SU-DHL-6 (cell line): ENCODE data around the gene PTGES.
"Not testable (repeated sequence)": the region's sequence is repeated elsewhere in the genome, so short reads cannot be mapped to it uniquely, and the experiment has no call there.

ENCODE experiments used
- H2AFZ ChIP-seq: fragments of 200-600 bp; sonication (generic); 2 replicates; pipeline ENCODE4 v1.6.1; 2014; ENCODE audit warnings: low read depth, mild to moderate bottlenecking, moderate library complexity, mixed read lengths, antibody characterized with exemption, low read length; ENCODE audit not compliant: severe bottlenecking
- H3F3A ChIP-seq: fragments of 200-600 bp; shearing (Covaris generic); 2 replicates; pipeline ENCODE4 v1.6.0; 2016; ENCODE audit warnings: antibody characterized with exemption, mild to moderate bottlenecking; ENCODE audit not compliant: insufficient read depth
- H3K27ac ChIP-seq: fragments of 200-600 bp; sonication (generic); 2 replicates; pipeline ENCODE4 v1.5.1; 2016; ENCODE audit warnings: low read depth, mild to moderate bottlenecking, low read length, moderate library complexity, mixed read lengths
- H3K27me3 ChIP-seq: fragments of 200-600 bp; sonication (generic), shearing (Covaris generic); 2 replicates; pipeline ENCODE4 v1.6.0; 2014; ENCODE audit warnings: mild to moderate bottlenecking, low read length
- H3K36me3 ChIP-seq: fragments of 200-600 bp; sonication (generic); 2 replicates; pipeline ENCODE4 v1.6.1; 2014; ENCODE audit warnings: mild to moderate bottlenecking, low read length, mixed read lengths
- H3K4me2 ChIP-seq: fragments of 300-600, 200-600 bp; shearing (Covaris generic), sonication (generic); 2 replicates; pipeline ENCODE4 v1.6.0; 2014; ENCODE audit warnings: low read length, low read depth, mild to moderate bottlenecking; ENCODE audit not compliant: poor library complexity, severe bottlenecking
- H3K4me3 ChIP-seq: fragments of 200-600 bp; sonication (generic); 2 replicates; pipeline ENCODE4 v1.5.1; 2014; ENCODE audit warnings: antibody characterized with exemption, low read length, mild to moderate bottlenecking, mixed read lengths; ENCODE audit not compliant: insufficient read depth, poor library complexity, severe bottlenecking
- H3K79me2 ChIP-seq: fragments of 200-600 bp; sonication (generic); 2 replicates; pipeline ENCODE4 v1.6.1; 2014; ENCODE audit warnings: mild to moderate bottlenecking, low read length, moderate library complexity; ENCODE audit not compliant: insufficient read depth
- H3K9ac ChIP-seq: fragments of 200-600 bp; sonication (generic); 2 replicates; pipeline ENCODE4 v1.7.0; 2014; ENCODE audit warnings: mild to moderate bottlenecking, low read length
- H3K9me2 ChIP-seq: fragments of 200-600 bp; sonication (generic); replicated peaks from 2 replicates; pipeline ENCODE4 v1.6.1; 2014; ENCODE audit warnings: low read length; ENCODE audit not compliant: insufficient read depth
- H3K9me3 ChIP-seq: fragments of 200-600 bp; sonication (generic); 2 replicates; pipeline ENCODE4 v1.6.1; 2014; ENCODE audit warnings: low read length, mixed read lengths; ENCODE audit not compliant: insufficient read depth
- H4K20me1 ChIP-seq: fragments of 200-600 bp; sonication (generic); 2 replicates; pipeline ENCODE4 v1.6.1; 2014; ENCODE audit warnings: low read depth, mild to moderate bottlenecking, antibody characterized with exemption, low read length, moderate library complexity, mixed read lengths
- CTCF ChIP-seq: fragments of 200-600 bp; sonication (generic); IDR thresholded peaks from one replicate; pipeline ENCODE4 v1.5.1; 2017; ENCODE audit warnings: antibody characterized with exemption, mild to moderate bottlenecking, low read length, moderate library complexity; ENCODE audit not compliant: insufficient read depth, poor library complexity, severe bottlenecking
- EZH2phosphoT487 ChIP-seq: fragments of 200-600 bp; sonication (generic), shearing (Covaris generic); conservative IDR thresholded peaks from 2 replicates; pipeline ENCODE4 v1.6.1; 2018; ENCODE audit warnings: mild to moderate bottlenecking, antibody characterized with exemption, low read length, moderate library complexity, mixed read lengths

PTGES gene

GRCh38 chr9:129752900-129753729 is at the start of gene PTGES:
PTGES (minus strand) TSS chr9:129753042; CDS start chr9:129753012, 30 bp downstream.
- no peak within 1 kb of the TSS for H3K9ac ChIP-seq
- no peak within 1 kb of the TSS for H2AFZ ChIP-seq
- no peaks in the 10 kb centered on the region for H3K79me2 ChIP-seq
- no peaks in the 10 kb centered on the region for H3K9me2 ChIP-seq
- no peaks in the 10 kb centered on the region for H3K9me3 ChIP-seq
- H3K4me2 ChIP-seq = no peak within 1 kb of the TSS
- H3K27ac ChIP-seq = no peak within 1 kb of the TSS
- no peaks in the 10 kb centered on the region for H3K27me3 ChIP-seq
- TF ChIP-seq EZH2phosphoT487 (no peak), CTCF (no peak)
- no peaks in the 10 kb centered on the region for H4K20me1 ChIP-seq
- no peaks in the 10 kb centered on the region for H3F3A ChIP-seq
- H3K4me3 ChIP-seq = no peak within 1 kb of the TSS
- no peaks in the 10 kb centered on the region for H3K36me3 ChIP-seq

GRCh38 chr9:129801504-129801903 is 48.7 kb upstream of the PTGES start:
- H3K9me2 ChIP-seq = no peaks in the 10 kb centered on the region
- H3K9ac ChIP-seq = no peak overlapping the region
- H3K9me3 ChIP-seq = no peaks in the 10 kb centered on the region
- H3K27ac ChIP-seq = no peak overlapping the region
- H3K36me3 ChIP-seq = no peaks in the 10 kb centered on the region
- no peak overlapping the region for H3K4me2 ChIP-seq
- peaks cover 11% of the 10 kb centered on the region for H3K79me2 ChIP-seq
- no peak overlapping the region for H2AFZ ChIP-seq
- no peaks in the 10 kb centered on the region for H4K20me1 ChIP-seq
- H3K4me3 ChIP-seq = no peak overlapping the region
- H3K27me3 ChIP-seq = no peaks in the 10 kb centered on the region
- no peak for TF ChIP-seq CTCF
- no peak for TF ChIP-seq EZH2phosphoT487
- no peaks in the 10 kb centered on the region for H3F3A ChIP-seq

GRCh38 chr9:129798973-129799372 is 46.1 kb upstream of the PTGES start:
- Histone ChIP-seq H3K27me3 (no peaks in the 10 kb centered on the region), H3K4me3 (no peak overlapping the region), H4K20me1 (no peaks in the 10 kb centered on the region), H3K79me2 (peaks cover 6% of the 10 kb centered on the region), H3K9me2 (no peaks in the 10 kb centered on the region), H3K4me2 (no peak overlapping the region), H3F3A (no peaks in the 10 kb centered on the region), H2AFZ (no peak overlapping the region), H3K9ac (no peak overlapping the region), H3K36me3 (no peaks in the 10 kb centered on the region), H3K9me3 (no peaks in the 10 kb centered on the region), H3K27ac (no peak overlapping the region)
- TF ChIP-seq EZH2phosphoT487 (no peak), CTCF (no peak)

- not testable (repeated sequence) for H3K36me3 ChIP-seq, H2AFZ ChIP-seq, H3K9me2 ChIP-seq, H3K27ac ChIP-seq, H4K20me1 ChIP-seq, H3F3A ChIP-seq, H3K9me3 ChIP-seq, H3K79me2 ChIP-seq, H3K4me3 ChIP-seq, H3K4me2 ChIP-seq, H3K9ac ChIP-seq, H3K27me3 ChIP-seq
These were observed 43.2 kb upstream of the PTGES start for GRCh38 chr9:129796029-129796428.
